Measurements from ENCODE around the gene C1QL4.
"Not testable (repeated sequence)": the region's sequence is repeated elsewhere in the genome, so short reads cannot be mapped to it uniquely, and the experiment has no call there.

Gene C1QL4

GRCh38 chr12:49335118-49335954 lies 1.7 kb downstream of the C1QL4 start:
- DNase-seq (ENCODE audit: low read depth in 1 of 2, low spot score in 1 of 2): no peak

DNA sequence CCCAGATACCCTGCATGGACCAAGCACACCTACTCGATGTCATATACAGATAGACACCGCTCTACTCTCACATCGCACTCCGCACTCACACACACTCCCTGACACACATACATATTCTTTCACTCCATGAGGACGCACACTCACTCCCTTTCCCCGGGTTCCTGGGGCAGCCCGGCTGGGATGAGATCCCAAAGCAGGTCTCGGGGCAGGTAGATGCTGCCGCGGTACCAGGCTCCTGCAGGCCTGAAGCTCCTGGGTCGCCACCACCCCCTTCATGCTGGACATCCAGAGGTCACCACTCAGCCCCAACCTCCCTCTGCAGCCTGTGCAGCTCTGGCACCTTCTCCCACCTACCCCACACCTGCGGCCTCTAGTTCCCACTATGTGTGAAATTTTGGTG lies 2.3 kb downstream of the C1QL4 start:
- TF ChIP-seq, protein P1, sequence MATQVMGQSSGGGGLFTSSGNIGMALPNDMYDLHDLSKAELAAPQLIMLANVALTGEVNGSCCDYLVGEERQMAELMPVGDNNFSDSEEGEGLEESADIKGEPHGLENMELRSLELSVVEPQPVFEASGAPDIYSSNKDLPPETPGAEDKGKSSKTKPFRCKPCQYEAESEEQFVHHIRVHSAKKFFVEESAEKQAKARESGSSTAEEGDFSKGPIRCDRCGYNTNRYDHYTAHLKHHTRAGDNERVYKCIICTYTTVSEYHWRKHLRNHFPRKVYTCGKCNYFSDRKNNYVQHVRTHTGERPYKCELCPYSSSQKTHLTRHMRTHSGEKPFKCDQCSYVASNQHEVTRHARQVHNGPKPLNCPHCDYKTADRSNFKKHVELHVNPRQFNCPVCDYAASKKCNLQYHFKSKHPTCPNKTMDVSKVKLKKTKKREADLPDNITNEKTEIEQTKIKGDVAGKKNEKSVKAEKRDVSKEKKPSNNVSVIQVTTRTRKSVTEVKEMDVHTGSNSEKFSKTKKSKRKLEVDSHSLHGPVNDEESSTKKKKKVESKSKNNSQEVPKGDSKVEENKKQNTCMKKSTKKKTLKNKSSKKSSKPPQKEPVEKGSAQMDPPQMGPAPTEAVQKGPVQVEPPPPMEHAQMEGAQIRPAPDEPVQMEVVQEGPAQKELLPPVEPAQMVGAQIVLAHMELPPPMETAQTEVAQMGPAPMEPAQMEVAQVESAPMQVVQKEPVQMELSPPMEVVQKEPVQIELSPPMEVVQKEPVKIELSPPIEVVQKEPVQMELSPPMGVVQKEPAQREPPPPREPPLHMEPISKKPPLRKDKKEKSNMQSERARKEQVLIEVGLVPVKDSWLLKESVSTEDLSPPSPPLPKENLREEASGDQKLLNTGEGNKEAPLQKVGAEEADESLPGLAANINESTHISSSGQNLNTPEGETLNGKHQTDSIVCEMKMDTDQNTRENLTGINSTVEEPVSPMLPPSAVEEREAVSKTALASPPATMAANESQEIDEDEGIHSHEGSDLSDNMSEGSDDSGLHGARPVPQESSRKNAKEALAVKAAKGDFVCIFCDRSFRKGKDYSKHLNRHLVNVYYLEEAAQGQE (IDR thresholded peaks at IDR 0.05; ENCODE audit: insufficient replicate concordance, low read depth): no peak
- TF ChIP-seq GABPA (IDR thresholded peaks at IDR 0.05; ENCODE audit: low read depth) (no peak), SPI1 (IDR thresholded peaks at IDR 0.05; ENCODE audit: borderline replicate concordance, low read depth) (no peak), POLR2AphosphoS5 (IDR thresholded peaks at IDR 0.05; ENCODE audit: low read depth) (no peak)
- TF ChIP-seq, protein P2, sequence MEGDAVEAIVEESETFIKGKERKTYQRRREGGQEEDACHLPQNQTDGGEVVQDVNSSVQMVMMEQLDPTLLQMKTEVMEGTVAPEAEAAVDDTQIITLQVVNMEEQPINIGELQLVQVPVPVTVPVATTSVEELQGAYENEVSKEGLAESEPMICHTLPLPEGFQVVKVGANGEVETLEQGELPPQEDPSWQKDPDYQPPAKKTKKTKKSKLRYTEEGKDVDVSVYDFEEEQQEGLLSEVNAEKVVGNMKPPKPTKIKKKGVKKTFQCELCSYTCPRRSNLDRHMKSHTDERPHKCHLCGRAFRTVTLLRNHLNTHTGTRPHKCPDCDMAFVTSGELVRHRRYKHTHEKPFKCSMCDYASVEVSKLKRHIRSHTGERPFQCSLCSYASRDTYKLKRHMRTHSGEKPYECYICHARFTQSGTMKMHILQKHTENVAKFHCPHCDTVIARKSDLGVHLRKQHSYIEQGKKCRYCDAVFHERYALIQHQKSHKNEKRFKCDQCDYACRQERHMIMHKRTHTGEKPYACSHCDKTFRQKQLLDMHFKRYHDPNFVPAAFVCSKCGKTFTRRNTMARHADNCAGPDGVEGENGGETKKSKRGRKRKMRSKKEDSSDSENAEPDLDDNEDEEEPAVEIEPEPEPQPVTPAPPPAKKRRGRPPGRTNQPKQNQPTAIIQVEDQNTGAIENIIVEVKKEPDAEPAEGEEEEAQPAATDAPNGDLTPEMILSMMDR (IDR thresholded peaks at IDR 0.05; ENCODE audit: insufficient read depth, low read length): no peak
- Histone ChIP-seq H3K27ac (replicated peaks) (no peak overlapping the region), H3K27me3 (ENCODE audit: insufficient read depth, poor library complexity, severe bottlenecking) (peaks cover 34% of the 10 kb centered on the region), H3K4me3 (replicated peaks; ENCODE audit: insufficient read depth, low read length) (no peak overlapping the region)
- DNase-seq (ENCODE audit: low read depth in 1 of 2, low spot score in 1 of 2): no peak

More at GRCh38 chr12:49335118-49335954, 1.7 kb downstream of the C1QL4 start:
- Histone ChIP-seq H3K27me3 (ENCODE audit: insufficient read depth, poor library complexity, severe bottlenecking) (peaks cover 41% of the 10 kb centered on the region), H3K27ac (replicated peaks) (no peak overlapping the region), H3K4me3 (replicated peaks; ENCODE audit: insufficient read depth, low read length) (no peak overlapping the region)
- TF ChIP-seq POLR2AphosphoS5 (IDR thresholded peaks at IDR 0.05; ENCODE audit: low read depth) (no peak), SPI1 (IDR thresholded peaks at IDR 0.05; ENCODE audit: borderline replicate concordance, low read depth) (no peak), GABPA (IDR thresholded peaks at IDR 0.05; ENCODE audit: low read depth) (no peak)
- TF ChIP-seq, protein P1 (IDR thresholded peaks at IDR 0.05; ENCODE audit: insufficient replicate concordance, low read depth): no peak
- TF ChIP-seq, protein P2 (IDR thresholded peaks at IDR 0.05; ENCODE audit: insufficient read depth, low read length): no peak

DNA sequence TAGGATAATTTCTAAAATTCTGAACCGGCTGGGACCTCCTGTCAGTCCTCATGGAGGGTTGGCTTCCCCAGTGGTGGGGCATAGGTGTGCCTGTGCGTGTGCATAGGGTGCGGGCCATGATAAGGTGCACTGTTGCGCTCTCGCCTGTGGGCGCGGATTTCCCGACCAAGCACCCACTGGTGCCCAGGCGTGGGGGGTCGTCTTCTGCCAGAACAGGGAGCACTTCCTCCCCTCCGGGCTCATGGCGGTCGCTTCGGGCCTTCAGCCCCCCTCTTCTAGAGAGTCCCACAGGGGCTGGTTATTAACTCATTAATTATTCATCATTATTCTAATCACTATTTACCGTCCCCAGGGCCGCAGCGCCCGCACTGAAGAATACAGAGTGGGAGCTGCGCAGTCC lies 2.8 kb downstream of the C1QL4 start:
- no peak overlapping the region for H3K4me3 ChIP-seq (replicated peaks; ENCODE audit: insufficient read depth, low read length)
- no peak overlapping the region for H3K27ac ChIP-seq (replicated peaks)
- peaks cover 30% of the 10 kb centered on the region for H3K27me3 ChIP-seq (ENCODE audit: insufficient read depth, poor library complexity, severe bottlenecking)
- no peak for TF ChIP-seq POLR2AphosphoS5 (IDR thresholded peaks at IDR 0.05; ENCODE audit: low read depth)
- TF ChIP-seq, protein P2 (IDR thresholded peaks at IDR 0.05; ENCODE audit: insufficient read depth, low read length): no peak
- TF ChIP-seq GABPA (IDR thresholded peaks at IDR 0.05; ENCODE audit: low read depth): no peak
- TF ChIP-seq, protein P1 (IDR thresholded peaks at IDR 0.05; ENCODE audit: insufficient replicate concordance, low read depth): no peak
- TF ChIP-seq SPI1 (IDR thresholded peaks at IDR 0.05; ENCODE audit: borderline replicate concordance, low read depth): no peak
- DNase-seq (ENCODE audit: low read depth in 1 of 2, low spot score in 1 of 2): no peak

GRCh38 chr12:49333778-49334177 lies 3.2 kb downstream of the C1QL4 start:
- H3K27ac ChIP-seq (replicated peaks); H3K4me3 ChIP-seq (replicated peaks; ENCODE audit: insufficient read depth, low read length); DNase-seq (ENCODE audit: low read depth in 1 of 2, low spot score in 1 of 2): not testable (repeated sequence)
- H3K27me3 ChIP-seq (ENCODE audit: insufficient read depth, poor library complexity, severe bottlenecking): peaks cover 25% of the 10 kb centered on the region
